ENCODE measurements around the gene KLC4. TPM values are rescaled to one million over a fixed set of nuclear protein-coding genes. Genes with fewer than 3 reads are reported as not detected.
"Not testable (repeated sequence)": the region's sequence is repeated elsewhere in the genome, so short reads cannot be mapped to it uniquely, and the experiment has no call there.

Gene KLC4
- total RNA-seq, 1 experiment from 2014 or later: 10.1 TPM

- no peak for DNase-seq (ENCODE audit: extremely low read depth, low read depth)
Measured at GRCh38 chr6:43035495-43036194, 23.8 kb upstream of the KLC4 start.

- DNase-seq (ENCODE audit: extremely low read depth, low read depth): no peak
Measured at GRCh38 chr6:43036712-43037111, 22.7 kb upstream of the KLC4 start.

GRCh38 chr6:43037197-43037596, 22.2 kb upstream of the KLC4 start:
- DNase-seq (ENCODE audit: extremely low read depth, low read depth): no peak

DNA sequence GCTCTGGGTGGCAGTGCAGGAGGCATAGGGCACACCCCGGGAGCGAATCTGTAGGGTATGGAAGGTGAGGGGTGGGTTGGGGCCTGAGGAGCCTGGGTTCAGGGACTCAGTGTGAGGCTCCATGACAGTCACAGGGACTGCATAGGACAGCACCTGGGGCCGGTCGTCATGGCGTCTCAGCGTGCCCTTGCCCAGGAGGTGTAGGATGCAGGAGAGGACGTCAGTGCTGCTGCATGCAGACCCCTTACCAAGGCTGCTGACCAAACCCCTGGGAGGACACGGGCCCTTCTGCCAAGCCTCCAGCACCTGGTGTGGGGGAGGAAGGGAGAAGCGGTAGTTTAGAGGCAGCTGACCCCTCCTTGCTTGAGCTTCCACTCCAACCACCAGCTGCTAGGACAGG, 21.7 kb upstream of the KLC4 start:
- no peak for DNase-seq (ENCODE audit: extremely low read depth, low read depth)

- DNase-seq (ENCODE audit: extremely low read depth, low read depth): no peak
Measured at GRCh38 chr6:43038727-43039126, 20.7 kb upstream of the KLC4 start.

DNA sequence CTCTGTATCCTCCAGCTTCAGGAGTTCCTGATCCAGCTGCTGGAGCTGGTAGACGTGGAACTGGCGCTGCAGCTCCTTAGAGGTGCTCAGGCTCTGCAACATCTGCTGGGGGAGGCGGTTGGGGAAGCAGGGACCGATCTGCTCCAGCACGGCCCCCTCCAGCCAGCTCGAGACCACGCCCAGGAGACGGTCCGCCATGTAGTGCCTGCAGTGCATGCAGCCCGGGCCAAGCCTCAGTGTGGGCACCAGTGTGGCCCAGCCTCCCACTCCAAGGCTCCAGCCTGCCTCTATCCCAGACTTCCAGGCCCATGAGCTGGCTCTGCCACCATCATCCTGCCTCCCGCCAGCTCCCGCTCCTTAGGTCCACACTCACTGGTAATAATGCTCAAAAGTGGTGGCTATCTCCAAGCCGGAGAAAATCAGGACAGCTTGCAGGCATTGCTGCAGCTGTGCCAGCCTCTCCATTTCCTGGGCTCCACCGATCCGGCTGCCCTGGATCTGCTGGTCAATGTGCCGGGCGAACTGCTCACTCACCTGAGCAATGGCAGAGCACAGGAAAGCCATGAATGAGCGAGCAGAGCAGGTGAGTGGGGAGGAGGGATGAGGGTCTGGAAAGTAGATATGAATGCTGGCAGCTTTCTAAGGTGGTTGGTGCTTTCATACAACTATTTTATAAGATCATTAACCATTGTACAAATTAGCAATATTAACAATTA, 18.7 kb upstream of the KLC4 start:
- no peak for DNase-seq (ENCODE audit: extremely low read depth, low read depth)

DNA sequence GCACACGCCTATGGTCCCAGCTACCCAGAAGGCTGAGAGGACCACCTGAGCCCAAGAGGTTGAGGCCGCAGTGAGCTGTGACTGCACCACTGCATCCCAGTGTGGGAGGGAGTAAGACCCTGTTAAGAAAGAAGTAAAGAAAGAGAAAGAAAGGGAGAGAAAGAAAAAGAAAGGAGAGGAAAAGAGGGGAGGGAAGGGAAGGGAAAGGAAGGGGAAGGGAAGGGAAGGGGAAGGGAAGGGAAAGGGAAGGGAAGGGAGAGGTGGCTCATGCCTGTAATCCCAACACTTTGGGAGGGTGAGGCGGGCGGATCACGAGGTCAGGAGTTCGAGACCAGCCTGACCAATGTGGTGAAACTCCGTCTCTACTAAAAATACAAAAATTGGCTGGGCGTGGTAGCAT, 18.0 kb upstream of the KLC4 start:
- DNase-seq (ENCODE audit: extremely low read depth, low read depth): not testable (repeated sequence)

GRCh38 chr6:43043310-43043709, 16.1 kb upstream of the KLC4 start:
- DNase-seq (ENCODE audit: extremely low read depth, low read depth): no peak

DNA sequence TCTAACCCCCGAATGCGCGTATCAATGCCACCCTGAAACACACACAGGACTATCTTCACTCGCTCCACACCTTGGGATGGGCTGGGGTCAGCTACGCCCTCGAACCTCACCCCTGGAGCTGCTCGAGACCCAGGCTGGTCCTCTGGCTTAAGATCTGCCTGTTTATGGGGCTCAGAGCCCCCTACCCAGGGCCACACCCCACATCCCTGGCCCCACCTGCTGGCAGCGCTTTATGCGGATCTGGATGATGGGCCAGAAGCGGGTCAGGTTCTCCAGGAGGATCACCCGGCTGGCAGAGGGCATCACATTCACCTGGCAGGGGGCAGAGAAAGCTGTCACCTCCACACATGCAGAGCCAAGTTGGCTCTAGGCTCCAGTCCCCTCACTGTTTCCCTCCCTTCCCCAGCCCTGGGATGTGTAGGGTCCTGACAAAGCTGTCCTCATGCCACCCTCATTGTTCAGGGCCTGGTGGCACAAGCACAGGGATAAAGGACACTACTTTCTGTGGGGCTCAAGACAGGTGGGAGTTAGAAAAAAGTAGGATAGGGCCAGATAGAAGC, 14.0 kb upstream of the KLC4 start:
- DNase-seq (ENCODE audit: extremely low read depth, low read depth): no peak

- no peak for DNase-seq (ENCODE audit: extremely low read depth, low read depth)
Measured at GRCh38 chr6:43047998-43048397, 11.4 kb upstream of the KLC4 start.

DNA sequence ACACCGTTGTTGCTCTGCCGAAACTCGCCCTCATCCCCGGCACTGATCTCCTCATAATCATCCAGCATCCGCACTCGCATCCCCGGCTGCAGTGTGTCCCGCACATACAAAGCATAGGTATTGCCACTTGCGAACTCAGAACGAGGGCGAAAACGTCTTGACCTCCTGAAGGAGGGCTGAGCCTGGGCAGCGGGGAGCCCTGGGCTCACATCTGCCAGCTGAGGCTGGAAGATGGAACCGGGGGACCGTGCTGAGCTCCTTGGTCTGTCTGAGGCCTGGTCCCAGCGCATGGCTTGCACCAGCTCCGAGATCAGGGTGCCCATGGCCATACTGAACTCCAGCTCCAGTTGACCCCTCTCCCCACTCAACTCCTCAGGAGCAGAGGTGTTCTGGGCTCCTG, 8.4 kb upstream of the KLC4 start:
- no peak for DNase-seq (ENCODE audit: extremely low read depth, low read depth)

GRCh38 chr6:43052225-43052841, 7.1 kb upstream of the KLC4 start:
- DNase-seq (ENCODE audit: extremely low read depth, low read depth): no peak

- DNase-seq (ENCODE audit: extremely low read depth, low read depth): no peak
Measured at GRCh38 chr6:43052842-43053544, 6.4 kb upstream of the KLC4 start.

DNA sequence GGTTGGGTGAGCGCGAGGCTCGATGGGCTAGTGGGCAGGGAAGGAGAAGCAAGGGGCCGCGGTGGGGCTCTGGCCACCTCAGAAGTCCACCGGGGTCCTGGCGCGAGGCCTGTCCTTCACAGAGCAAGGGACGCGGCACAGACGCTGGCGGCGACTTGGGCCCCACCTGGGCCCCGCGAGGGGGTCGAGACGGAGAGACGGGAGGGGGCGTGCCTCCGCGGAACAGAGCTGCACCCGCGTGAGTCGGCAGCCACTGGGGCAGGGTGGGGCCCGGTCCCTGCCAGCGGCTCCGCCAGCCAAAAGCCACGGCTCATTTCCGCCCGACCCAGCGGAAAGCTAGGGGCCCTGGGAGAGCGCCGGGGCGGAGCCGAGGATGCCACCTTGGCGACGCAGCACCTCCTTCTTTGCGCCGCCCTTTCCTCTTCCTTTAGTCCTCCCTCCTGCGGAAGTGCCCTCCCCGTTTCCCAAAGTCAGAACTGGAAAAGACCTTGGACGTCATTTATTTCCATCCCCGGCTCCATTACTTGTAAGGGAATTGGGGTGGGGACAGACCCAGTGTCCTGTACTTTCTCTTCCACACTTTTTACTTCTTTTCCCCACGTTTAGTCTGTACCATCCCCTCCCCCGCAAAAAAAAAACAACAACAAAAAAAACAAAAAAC, 5.8 kb upstream of the KLC4 start, which contains the start of gene CUL7:
TSS of gene CUL7 (minus strand) at position 307 of the 661 bp plus-strand sequence. CDS start 1,063 bp downstream, outside the sequence.
- DNase-seq (ENCODE audit: extremely low read depth, low read depth): peak; percentile 90

- DNase-seq (ENCODE audit: extremely low read depth, low read depth): no peak
Measured at GRCh38 chr6:43054206-43054943, 5.1 kb upstream of the KLC4 start.

DNA sequence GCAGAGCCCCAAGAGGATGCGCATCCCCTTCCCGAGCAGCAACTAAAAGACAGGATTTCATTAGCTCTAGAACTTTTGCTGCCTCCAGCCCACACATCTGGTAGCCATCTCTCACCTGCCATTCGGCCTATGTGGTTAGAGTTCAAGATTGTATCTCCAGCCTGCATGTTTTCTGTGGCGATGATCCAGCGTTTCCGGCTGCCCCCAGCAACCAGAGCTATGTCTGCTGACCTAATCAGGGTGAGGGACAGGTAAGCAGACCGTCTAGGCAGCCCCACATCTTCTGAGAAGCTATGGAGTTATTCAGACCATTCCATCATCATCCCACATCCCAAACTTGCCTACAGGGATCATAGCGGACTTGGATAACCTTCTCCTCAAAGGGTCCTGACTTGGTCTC, 3.5 kb upstream of the KLC4 start:
- DNase-seq (ENCODE audit: extremely low read depth, low read depth): no peak

DNA sequence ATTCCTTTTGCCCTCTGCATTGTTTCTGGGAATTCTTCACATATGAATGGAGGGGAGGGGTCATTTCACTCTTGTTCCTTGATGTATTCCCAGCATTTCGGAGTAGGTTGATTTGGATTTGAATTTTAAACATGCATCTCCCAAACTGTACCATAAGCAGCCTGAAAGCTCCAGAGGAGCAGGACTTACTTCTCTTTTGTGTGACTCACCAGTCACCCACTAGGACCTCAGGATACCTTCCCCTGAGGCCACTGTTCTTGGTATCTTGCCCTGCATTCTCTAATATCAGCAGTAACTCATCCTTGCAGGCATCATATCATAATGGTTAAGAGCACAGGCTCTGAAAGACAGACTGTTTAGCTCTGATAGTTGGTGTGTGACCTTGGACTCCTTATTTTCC, 900 bp upstream of the KLC4 start:
- DNase-seq (ENCODE audit: extremely low read depth, low read depth): no peak

GRCh38 chr6:43060034-43060754, 763 bp downstream of the KLC4 start:
- DNase-seq (ENCODE audit: extremely low read depth, low read depth): no peak
